H1 (cell line): Measurements from ENCODE around the gene TMEM237.

ENCODE experiments used
- CEBPB ChIP-seq: IDR thresholded peaks from 2 replicates; pipeline ENCODE4 v1.6.1; 2012; ENCODE audit warnings: low read depth, low read length
- CHD2 ChIP-seq: IDR thresholded peaks from 2 replicates; pipeline ENCODE4 v1.6.1; 2012; ENCODE audit warnings: low read length, improper control_type of control experiment
- KDM5A ChIP-seq: fragments of 200-600 bp; IDR thresholded peaks from 2 replicates; pipeline ENCODE4 v1.7.1; 2012; ENCODE audit warnings: mild to moderate bottlenecking, low read length, inconsistent platforms, mixed read lengths
- POLR2A ChIP-seq, 2 experiments: IDR thresholded peaks; 1 replicate in 1 of 2; 2 replicates in 1 of 2; pipeline ENCODE4 v1.6.1; 2011; ENCODE audit warnings: low read depth in 2 of 2, low read length in 2 of 2, mild to moderate bottlenecking in 2 of 2; ENCODE audit errors: control extremely low read depth in 1 of 2
- POLR2AphosphoS5 ChIP-seq: IDR thresholded peaks from 2 replicates; pipeline ENCODE4 v1.6.1; 2011; ENCODE audit warnings: low read depth, low read length
- RAD21 ChIP-seq, 2 experiments: IDR thresholded peaks in 1 of 2; conservative IDR thresholded peaks in 1 of 2; 2 replicates each; pipeline ENCODE4 v1.6.1; 2011; ENCODE audit warnings: low read depth in 2 of 2, low read length in 2 of 2, improper control_type of control experiment in 1 of 2, inconsistent platforms in 1 of 2, mild to moderate bottlenecking in 1 of 2, moderate library complexity in 1 of 2
- RBBP5 ChIP-seq: IDR thresholded peaks from 2 replicates; pipeline ENCODE4 v1.7.1; 2012; ENCODE audit warnings: low read depth, mild to moderate bottlenecking, inconsistent platforms, low read length, moderate library complexity, borderline replicate concordance
- RFX5 ChIP-seq: IDR thresholded peaks from 2 replicates; pipeline ENCODE4 v1.6.1; 2011; ENCODE audit warnings: low read depth, low read length, improper control_type of control experiment, borderline replicate concordance
- RXRA ChIP-seq: IDR thresholded peaks from 2 replicates; pipeline ENCODE4 v1.6.1; 2011; ENCODE audit warnings: low read depth, mild to moderate bottlenecking, low read length, moderate library complexity; ENCODE audit not compliant: insufficient read depth
- TAF1 ChIP-seq: IDR thresholded peaks from 2 replicates; pipeline ENCODE4 v1.6.1; 2011; ENCODE audit warnings: mild to moderate bottlenecking, low read depth, low read length
- TF ChIP-seq, protein P1 (sequence below), 3 experiments: IDR thresholded peaks; 1 replicate in 2 of 3; 2 replicates in 1 of 3; pipeline versions ENCODE4 v1.5.1 to v1.6.1; 2011; ENCODE audit warnings: low read length in 3 of 3, mild to moderate bottlenecking in 3 of 3, inconsistent platforms in 2 of 3, low read depth in 1 of 3, moderate library complexity in 1 of 3; ENCODE audit not compliant: insufficient read depth in 1 of 3; ENCODE audit errors: control extremely low read depth in 1 of 3
- TF ChIP-seq, protein P2 (sequence below): IDR thresholded peaks from 2 replicates; pipeline ENCODE4 v1.6.1; 2011; ENCODE audit warnings: low read depth, mild to moderate bottlenecking, low read length; ENCODE audit not compliant: insufficient read depth

GRCh38 chr2:201668402-201668910 is 25.2 kb upstream of the TMEM237 start:
- TF ChIP-seq RXRA (no peak), CHD2 (no peak), RBBP5 (no peak), RAD21 (IDR thresholded peaks at IDR 0.05 in 1 of 2, conservative IDR thresholded peaks at IDR 0.05 in 1 of 2; ENCODE audit: low read depth in 2 of 2, low read length in 2 of 2) (no peak), POLR2AphosphoS5 (no peak), RFX5 (no peak), TAF1 (no peak), POLR2A (IDR thresholded peaks at IDR 0.05; ENCODE audit: control extremely low read depth in 1 of 2, low read depth in 2 of 2, low read length in 2 of 2) (no peak), CEBPB (no peak), KDM5A (no peak)
- TF ChIP-seq, protein P1, sequence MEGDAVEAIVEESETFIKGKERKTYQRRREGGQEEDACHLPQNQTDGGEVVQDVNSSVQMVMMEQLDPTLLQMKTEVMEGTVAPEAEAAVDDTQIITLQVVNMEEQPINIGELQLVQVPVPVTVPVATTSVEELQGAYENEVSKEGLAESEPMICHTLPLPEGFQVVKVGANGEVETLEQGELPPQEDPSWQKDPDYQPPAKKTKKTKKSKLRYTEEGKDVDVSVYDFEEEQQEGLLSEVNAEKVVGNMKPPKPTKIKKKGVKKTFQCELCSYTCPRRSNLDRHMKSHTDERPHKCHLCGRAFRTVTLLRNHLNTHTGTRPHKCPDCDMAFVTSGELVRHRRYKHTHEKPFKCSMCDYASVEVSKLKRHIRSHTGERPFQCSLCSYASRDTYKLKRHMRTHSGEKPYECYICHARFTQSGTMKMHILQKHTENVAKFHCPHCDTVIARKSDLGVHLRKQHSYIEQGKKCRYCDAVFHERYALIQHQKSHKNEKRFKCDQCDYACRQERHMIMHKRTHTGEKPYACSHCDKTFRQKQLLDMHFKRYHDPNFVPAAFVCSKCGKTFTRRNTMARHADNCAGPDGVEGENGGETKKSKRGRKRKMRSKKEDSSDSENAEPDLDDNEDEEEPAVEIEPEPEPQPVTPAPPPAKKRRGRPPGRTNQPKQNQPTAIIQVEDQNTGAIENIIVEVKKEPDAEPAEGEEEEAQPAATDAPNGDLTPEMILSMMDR (IDR thresholded peaks at IDR 0.05; ENCODE audit: control extremely low read depth in 1 of 3, insufficient read depth in 1 of 3, low read depth in 1 of 3, low read length in 3 of 3): no peak
- TF ChIP-seq, protein P2, sequence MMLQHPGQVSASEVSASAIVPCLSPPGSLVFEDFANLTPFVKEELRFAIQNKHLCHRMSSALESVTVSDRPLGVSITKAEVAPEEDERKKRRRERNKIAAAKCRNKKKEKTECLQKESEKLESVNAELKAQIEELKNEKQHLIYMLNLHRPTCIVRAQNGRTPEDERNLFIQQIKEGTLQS: no peak
